ENCODE data around the gene SORBS1. TPM values are rescaled to one million over a fixed set of nuclear protein-coding genes. Genes with fewer than 3 reads are reported as not detected.

SORBS1 gene
- total and polyA plus RNA-seq, 9 of the 15 experiments (the other 6 are each of a cell fraction or from before 2014, with no cell fraction given), result 2.0 to 13.3 (median 6.5) TPM

DNA sequence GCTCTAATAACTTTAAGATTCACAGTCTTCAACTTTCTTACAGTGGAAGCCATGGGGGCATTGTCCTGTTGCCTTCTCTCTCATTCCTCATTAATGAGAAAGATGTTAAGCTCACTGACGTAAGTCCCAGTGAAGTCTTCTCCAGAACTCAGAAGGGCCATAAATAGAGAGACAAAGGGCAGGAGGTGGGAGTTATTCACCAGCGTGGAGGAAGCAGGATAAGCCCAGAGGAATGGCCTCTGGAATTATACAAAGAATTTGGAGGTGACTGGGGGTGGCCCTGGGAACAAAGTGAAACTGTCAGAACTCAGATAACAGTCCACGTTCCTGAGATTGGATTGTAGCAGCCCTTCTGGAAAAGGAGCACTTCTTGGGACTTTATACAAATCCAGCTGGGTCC, 52.4 kb downstream of the SORBS1 start:
- Histone ChIP-seq H3K79me2 (ENCODE audit: control insufficient read depth, insufficient read depth, low read length) (no peaks in the 10 kb centered on the region; the same call in 2 of the 3 replicates), H3K4me3 (no peak overlapping the region), H3K27me3 (ENCODE audit: control insufficient read depth in 2 of 2, insufficient read depth in 2 of 2, low read length in 2 of 2) (no peaks in the 10 kb centered on the region), H3K27ac (ENCODE audit: extremely low read depth, low read depth, low read length) (no peak overlapping the region), H3K9me1 (ENCODE audit: control insufficient read depth, insufficient read depth, low read length) (no peaks in the 10 kb centered on the region), H4K20me1 (replicated peaks; ENCODE audit: control insufficient read depth, insufficient read depth, low read length) (no peaks in the 10 kb centered on the region; the same call in 1 of the 2 replicates), H3K4me2 (ENCODE audit: insufficient read depth, low read length) (peak overlapping the region; percentile 61), H3K9me3 (replicated peaks; ENCODE audit: control insufficient read depth, insufficient read depth, low read depth, low read length) (no peaks in the 10 kb centered on the region), H2AFZ (ENCODE audit: low read depth, low read length) (peak overlapping the region; percentile 49; the same call in 1 of the 2 replicates), H3K36me3 (ENCODE audit: control insufficient read depth, insufficient read depth, low read length) (no peaks in the 10 kb centered on the region), H3K9ac (ENCODE audit: insufficient read depth in 1 of 2, low read depth in 2 of 2, low read length in 2 of 2) (no peak overlapping the region), H3K4me1 (replicated peaks in 1 of 2; ENCODE audit: control insufficient read depth in 2 of 2, insufficient read depth in 2 of 2, low read length in 2 of 2) (peaks cover 7 to 40% of the 10 kb centered on the region in 2 experiments; a peak in 4 of 5 replicates)
- BruUV-seq (replicated peaks), result no TSS peak
- ChIA-PET CTCF (ENCODE audit: low intra/inter-chr PET ratio) (no interaction called here), POLR2A (interaction anchor here (1.3 kb wide), 1 partner anchor 20 kb away, joined by 4 read pairs; no protein-coding TSS in a partner anchor)
- no peak for FAIRE-seq
- no peak for ATAC-seq
- in situ Hi-C loops (cut with MboI) (no loop called here), intact Hi-C loops (cut with micrococcal nuclease) (no loop called here)
- no peak for DNase-seq (ENCODE audit: extremely low read depth in 1 of 4, low spot score in 3 of 4)
- WGBS (ENCODE audit: insufficient coverage, low coverage, missing lambda C conversion rate), result 0% methylated on average over 2 of the region's 3 CpGs
- TF ChIP-seq ZNF589 (CRISPR knock-in tag; IDR thresholded peaks at IDR 0.05; ENCODE audit: low read depth) (no peak), MBD2 (IDR thresholded peaks at IDR 0.05; ENCODE audit: borderline replicate concordance, low read depth) (no peak), HMG20B (CRISPR knock-in tag; IDR thresholded peaks at IDR 0.05) (no peak), STAG1 (CRISPR knock-in tag; IDR thresholded peaks at IDR 0.05; ENCODE audit: borderline replicate concordance) (no peak), ZKSCAN8 (CRISPR knock-in tag; IDR thresholded peaks at IDR 0.05) (no peak), KLF13 (tag; IDR thresholded peaks at IDR 0.05; ENCODE audit: borderline replicate concordance, low read depth) (no peak), LCOR (CRISPR knock-in tag; IDR thresholded peaks at IDR 0.05) (no peak)
- TF ChIP-seq, protein P1, sequence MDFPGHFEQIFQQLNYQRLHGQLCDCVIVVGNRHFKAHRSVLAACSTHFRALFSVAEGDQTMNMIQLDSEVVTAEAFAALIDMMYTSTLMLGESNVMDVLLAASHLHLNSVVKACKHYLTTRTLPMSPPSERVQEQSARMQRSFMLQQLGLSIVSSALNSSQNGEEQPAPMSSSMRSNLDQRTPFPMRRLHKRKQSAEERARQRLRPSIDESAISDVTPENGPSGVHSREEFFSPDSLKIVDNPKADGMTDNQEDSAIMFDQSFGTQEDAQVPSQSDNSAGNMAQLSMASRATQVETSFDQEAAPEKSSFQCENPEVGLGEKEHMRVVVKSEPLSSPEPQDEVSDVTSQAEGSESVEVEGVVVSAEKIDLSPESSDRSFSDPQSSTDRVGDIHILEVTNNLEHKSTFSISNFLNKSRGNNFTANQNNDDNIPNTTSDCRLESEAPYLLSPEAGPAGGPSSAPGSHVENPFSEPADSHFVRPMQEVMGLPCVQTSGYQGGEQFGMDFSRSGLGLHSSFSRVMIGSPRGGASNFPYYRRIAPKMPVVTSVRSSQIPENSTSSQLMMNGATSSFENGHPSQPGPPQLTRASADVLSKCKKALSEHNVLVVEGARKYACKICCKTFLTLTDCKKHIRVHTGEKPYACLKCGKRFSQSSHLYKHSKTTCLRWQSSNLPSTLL (IDR thresholded peaks at IDR 0.05), result no peak
- TF ChIP-seq, protein P2, sequence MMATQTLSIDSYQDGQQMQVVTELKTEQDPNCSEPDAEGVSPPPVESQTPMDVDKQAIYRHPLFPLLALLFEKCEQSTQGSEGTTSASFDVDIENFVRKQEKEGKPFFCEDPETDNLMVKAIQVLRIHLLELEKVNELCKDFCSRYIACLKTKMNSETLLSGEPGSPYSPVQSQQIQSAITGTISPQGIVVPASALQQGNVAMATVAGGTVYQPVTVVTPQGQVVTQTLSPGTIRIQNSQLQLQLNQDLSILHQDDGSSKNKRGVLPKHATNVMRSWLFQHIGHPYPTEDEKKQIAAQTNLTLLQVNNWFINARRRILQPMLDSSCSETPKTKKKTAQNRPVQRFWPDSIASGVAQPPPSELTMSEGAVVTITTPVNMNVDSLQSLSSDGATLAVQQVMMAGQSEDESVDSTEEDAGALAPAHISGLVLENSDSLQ (IDR thresholded peaks at IDR 0.05), result no peak
- TF ChIP-seq, protein P3, sequence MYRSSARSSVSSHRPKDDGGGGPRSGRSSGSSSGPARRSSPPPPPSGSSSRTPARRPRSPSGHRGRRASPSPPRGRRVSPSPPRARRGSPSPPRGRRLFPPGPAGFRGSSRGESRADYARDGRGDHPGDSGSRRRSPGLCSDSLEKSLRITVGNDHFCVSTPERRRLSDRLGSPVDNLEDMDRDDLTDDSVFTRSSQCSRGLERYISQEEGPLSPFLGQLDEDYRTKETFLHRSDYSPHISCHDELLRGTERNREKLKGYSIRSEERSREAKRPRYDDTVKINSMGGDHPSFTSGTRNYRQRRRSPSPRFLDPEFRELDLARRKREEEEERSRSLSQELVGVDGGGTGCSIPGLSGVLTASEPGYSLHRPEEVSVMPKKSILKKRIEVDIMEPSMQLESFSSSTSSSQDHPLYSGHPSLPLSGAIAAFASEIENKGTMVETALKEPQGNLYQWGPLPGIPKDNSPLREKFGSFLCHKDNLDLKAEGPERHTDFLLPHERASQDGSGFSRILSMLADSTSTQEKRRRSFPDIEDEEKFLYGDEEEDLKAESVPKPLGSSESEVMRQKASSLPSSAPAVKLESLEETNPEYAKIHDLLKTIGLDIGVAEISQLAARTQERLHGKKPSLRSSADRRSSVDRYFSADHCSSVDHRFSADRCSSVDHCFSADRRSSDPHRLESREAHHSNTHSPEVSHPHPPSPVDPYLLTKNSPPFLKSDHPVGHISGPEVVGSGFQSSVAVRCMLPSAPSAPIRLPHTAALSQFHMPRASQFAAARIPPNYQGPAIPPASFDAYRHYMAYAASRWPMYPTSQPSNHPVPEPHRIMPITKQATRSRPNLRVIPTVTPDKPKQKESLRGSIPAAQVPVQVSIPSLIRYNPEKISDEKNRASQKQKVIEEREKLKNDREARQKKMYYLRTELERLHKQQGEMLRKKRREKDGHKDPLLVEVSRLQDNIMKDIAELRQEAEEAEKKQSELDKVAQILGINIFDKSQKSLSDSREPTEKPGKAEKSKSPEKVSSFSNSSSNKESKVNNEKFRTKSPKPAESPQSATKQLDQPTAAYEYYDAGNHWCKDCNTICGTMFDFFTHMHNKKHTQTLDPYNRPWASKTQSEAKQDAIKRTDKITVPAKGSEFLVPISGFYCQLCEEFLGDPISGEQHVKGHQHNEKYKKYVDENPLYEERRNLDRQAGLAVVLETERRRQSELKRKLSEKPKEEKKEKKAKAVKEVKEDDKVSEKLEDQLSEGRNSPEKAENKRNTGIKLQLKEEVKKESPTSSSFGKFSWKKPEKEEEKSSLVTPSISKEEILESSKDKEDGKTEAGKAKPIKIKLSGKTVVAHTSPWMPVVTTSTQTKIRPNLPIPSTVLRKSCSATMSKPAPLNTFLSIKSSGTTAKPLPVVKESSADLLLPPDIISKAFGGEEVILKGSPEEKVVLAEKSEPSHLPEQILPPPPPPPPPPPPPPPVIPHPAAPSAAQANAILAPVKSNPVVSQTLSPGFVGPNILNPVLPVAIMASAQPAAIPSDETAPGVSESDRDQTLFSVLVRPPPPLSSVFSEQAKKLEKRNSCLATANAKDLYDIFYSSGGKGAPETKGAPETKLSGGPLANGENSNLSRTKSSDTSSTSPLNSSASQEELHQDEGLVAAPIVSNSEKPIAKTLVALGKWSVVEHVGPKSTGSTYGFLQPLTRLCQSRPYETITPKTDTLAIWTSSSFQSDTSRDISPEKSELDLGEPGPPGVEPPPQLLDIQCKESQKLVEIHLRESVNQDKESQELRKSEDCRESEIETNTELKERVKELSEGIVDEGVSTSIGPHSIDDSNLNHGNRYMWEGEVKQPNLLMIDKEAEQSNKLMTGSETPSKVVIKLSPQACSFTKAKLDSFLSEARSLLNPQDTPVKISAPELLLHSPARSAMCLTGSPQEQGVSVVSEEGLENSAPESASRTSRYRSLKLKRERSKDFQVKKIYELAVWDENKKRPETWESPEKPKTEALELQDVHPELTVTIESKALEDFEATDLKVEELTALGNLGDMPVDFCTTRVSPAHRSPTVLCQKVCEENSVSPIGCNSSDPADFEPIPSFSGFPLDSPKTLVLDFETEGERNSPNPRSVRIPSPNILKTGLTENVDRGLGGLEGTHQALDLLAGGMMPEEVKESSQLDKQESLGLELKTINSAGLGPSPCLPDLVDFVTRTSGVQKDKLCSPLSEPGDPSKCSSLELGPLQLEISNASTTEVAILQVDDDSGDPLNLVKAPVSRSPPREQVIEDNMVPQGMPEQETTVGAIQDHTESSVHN (IDR thresholded peaks at IDR 0.05; ENCODE audit: borderline replicate concordance in 1 of 2, low read depth in 1 of 2), result no peak
